NCI-H1694 treated with DMSO at 0.1 percent for 48 hours (cell line): ENCODE results near the gene MORC2.

Experiments
- DNase-seq: peaks from one replicate; lab custom pipeline; 2025; lab: John Stamatoyannopoulos, UW

MORC2 gene

DNA sequence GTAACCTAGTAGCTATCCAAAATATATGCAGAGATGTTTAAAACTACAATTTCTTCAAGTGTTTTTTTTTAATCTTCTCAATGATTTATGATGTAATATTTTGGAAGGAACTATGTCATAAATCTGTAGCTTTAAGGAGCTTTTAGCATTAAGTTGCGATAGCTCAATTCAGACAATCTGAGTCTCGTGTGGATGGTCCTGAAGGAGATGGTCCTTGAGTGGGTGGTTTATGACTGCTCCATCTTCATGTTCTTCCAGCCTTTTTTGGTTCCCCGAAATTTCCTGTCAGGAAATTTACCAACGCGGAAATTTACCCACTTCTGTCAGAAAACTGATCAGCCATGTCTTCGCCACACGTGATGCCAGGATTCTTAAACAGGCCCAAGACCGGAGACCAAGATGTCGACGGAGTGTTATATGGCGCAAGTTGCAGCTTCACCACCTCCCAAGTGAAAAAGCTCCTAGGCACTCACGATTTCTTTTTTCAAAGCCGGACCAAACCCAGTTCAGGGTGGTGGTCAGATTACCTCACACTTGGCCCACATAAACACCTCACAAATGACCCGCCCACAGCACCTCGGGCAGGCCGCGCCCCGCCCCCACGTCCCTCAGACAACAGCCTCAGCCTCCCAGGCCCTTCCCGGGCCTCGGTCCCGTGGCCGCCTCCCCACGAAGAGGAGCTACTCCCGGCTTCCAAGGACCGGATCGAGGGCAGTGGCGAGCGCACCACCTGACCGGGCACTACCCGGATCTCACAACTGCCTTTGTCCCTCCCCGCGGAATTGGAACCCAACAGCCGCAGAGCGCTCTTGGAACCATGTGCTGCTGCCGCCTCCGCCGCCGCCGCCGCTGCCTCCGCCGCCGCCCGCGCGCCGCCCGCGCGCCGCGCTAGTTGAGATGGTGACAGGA is at the start of gene MORC2:
TSS of gene MORC2 (minus strand) at position 760 of the 909 bp plus-strand sequence. CDS start 885 bp downstream, outside the sequence.
- DNase-seq: no peak

DNA sequence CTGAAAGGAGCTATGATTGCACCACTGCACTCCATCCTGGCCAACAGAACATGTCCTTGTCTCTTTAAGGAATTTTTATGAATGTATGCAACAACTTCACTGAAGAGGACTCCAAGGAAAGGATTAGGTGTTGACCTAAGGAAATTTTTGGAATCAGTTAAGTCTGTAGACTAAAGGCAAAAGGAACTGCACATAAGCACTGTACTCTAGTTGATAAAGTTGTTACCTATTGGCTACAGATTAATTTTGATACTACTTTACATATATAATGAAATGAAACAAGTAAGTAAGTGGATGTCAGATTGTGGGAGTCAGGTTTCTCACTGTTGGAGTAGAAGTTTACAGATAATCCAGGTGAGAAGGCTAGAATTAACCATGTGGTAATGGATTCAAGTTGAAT is 37.0 kb upstream of the MORC2 start:
- DNase-seq: no peak

DNA sequence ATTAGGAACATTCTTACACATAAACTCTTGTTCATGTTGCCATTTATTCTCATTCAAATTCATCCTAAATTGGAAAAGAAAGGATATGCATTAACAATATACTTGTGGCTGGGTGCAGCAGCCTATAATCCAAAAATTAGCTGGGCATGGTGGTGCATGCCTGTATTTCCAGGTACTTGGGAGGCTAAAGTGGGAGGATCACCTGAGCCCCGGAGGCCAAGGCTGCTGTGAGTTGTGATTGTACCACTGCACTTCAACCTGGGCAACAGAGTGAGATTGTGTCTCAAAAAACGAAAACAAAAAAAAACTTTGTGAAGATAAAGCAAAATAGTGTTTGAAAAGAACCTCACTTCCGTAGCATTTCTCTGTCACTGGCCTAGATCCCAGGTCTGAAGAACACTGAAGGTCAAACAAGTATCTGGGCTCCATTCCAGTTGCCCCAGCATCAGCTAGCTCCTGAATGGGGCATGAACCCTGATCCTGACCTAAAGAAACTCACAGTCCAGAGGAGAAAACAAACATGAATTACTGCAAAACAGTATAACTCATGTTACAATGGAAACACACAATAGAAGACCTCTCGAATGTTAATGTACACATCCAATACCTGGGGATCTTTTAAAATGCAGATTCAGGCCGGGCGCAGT is 32.7 kb upstream of the MORC2 start:
- DNase-seq: no peak

DNA sequence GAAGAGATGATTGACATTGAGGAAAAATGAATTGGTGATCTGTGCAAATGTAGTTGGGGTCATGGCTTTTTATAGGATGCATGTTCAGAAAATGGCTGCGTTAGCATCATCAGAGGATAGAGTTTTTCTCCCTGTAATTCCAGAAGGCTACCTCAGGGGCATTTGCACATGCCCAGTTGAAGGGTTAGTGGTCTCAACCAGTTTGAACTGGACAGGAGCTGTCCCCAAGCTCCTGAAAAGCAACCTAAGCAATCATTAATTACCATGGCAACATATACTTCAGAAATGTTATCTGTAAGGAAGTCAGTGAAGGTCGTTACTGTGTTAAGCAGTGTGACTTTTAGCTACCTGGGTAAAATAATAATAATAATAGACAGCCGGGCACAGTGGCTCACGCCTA is 29.8 kb upstream of the MORC2 start:
- DNase-seq: no peak

DNA sequence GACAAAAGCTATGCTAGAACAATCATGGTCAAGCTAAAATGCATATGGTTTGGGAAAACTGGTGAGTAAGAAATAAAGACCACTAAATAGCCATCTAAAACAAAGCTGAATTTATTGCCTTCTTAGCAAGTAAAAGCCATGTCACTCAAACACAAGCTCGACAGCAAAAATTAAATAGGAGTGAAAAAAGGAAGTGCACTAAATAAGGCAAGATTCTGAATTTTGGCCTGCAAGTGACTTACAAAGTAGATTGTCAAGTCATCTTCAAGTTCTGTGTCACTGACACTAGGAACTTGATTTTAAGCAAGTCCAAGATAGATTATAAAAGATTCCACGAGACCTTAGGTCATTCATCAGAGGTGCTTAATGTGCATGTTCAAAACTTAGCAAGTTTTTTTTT is 27.9 kb upstream of the MORC2 start:
- DNase-seq: no peak

DNA sequence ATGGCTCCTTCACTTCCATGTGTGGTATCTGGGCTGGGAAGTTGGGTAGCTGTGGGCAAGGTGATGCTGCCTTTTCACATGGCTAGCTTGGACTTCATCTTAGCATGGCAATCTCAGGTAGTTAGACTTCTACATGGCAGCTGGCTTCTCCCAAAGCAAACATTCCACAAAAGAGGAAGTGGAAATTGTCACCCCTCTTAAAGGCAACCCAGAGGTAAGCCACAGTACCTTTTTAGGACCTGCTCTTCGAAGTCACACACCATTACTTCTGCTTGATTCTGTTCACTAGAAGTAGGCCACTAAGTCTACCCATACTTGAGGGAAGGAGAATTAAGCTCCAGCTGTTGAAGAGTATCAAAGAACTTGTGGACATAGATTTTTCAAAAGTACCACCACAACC is 26.4 kb upstream of the MORC2 start:
- DNase-seq: no peak

DNA sequence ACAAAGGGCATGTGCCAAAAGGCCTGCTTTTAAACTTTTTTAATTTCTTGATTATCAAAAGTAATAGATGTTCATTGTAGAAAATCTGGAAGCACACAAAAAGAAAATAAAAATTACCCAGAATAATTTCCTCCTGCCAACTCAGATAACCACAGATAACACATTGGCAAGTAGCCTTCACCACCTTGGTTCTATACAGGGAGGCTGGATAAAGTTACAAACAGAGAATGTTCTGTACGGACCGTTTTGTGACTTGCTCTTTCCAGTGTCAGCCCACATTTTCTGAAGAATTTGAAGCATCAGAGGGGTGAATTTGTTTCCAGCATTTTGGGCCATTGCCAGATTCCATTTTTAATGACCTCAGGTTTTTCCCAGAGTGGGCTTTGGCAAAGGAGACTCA is 24.0 kb upstream of the MORC2 start:
- no peak for DNase-seq

DNA sequence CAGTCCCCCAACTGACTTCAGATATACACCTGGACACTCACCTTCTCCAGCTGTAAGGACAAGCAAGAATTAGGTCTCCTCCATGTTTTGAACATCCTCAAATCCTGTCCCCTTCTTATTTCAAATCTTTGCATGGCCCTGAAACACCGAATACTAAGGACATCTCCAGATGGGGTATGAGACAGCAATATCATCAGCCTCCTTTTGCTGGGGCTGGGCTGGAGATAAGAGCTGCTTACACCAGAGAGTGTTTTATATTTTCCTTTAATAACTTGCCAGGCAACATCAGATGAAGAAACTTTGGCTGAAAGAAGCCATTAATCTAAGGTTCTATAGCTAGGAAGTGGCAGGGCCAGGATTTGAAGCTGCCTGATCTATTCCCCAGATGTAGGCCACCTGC is 22.1 kb upstream of the MORC2 start:
- DNase-seq: no peak

DNA sequence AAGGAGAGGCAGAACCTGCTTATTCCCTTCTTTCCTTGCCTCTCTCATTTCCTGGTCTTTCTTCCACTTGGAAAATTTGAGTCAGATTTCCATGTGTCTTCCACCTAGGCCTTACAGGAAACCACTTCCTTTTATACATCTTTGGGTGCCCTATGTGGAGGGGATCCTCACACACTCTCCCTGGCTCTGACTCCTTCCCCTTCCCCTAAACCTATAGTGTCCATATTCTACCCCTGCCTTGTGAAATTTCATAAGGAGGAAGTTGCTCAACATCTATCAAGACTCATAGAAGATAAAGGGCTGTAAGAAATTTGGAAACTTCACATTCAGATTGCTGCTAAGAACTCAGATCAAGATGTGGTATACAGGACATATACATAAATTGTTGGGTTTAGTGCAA is 20.9 kb upstream of the MORC2 start:
- DNase-seq: no peak

DNA sequence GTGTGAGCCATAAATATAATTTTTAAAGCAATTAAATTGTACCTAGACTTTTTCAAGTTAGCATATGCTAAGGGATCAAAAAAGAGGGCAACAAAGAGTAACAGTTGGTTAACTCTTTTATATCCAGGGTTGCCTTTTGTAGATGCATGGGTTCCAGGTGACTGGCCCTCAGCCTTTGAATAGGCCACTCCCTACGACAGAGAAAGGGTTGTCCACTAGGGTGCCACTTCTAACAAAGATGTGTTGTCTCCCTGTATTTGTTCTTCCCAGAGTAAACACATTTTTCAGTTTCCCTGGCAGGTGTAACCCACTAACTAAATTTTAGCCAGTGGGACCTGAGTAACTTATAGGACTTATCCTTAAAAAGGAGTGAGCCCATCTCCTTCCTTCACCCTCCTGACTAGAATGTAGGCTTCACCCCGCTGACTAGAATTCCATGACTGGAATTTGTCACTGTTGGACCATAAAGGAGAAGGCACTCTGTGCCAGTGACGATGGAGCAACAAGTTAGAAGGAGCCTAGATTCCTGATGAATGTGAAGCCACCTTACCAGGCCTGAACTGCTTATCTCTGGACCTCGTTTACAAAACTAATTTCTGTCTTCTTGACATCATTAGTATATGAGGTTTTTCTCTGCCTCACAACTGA is 17.1 kb upstream of the MORC2 start:
- DNase-seq: no peak

DNA sequence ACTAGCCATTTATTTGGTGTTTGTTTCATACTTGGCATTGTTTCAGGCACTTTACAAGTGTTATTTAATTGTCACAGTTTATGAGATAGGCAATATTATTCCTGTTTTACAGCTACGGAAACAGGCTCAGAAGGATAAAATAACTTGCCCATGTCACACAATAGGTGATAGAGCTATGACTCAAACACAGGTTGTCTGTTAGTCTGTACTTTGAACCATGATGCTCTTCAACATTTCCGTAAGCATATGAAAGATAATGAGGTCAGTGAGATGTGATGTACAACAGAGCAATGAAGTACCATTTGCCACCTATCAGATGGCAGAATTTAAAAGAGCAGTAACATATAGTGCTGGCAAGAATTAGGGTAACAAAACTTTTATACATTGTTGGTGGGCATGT is 15.7 kb upstream of the MORC2 start:
- no peak for DNase-seq

DNA sequence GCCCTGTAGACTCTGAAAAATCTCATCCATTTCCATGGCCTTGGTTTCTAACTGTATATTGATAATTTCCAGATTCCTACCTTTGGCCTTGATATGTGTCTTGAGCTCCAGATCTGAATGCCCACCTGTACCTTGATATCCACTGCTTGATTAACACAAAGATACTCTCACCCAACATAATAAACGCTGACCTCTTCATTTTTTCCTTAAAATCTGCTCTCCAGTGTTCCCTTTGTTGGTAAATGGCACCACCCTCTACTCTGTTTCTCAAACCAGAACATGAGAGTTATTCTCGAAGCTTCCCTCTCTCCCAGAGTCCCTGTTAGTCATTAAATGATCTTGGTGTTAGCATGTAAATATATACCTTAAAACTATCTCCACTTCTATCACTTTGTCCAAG is 13.9 kb upstream of the MORC2 start:
- DNase-seq: no peak

DNA sequence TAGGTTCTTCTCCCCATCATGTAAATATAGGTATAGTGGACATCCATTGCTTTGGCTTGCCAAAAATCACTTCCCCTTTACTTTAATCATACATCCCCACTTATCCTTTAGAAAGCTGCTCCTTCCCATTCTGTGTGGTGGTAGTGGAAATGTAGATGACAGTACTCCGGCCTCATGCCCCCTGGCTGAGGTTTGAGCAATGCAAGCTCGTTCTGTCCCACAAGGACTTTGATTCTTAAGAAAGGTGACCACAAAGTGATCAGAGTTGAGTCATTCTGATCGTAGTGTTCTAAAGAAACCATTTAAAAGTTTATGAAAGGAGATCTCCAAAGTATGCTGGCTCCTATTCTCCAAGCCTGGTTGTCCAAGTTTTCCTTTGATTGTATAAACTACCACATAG is 11.4 kb upstream of the MORC2 start:
- DNase-seq: no peak

DNA sequence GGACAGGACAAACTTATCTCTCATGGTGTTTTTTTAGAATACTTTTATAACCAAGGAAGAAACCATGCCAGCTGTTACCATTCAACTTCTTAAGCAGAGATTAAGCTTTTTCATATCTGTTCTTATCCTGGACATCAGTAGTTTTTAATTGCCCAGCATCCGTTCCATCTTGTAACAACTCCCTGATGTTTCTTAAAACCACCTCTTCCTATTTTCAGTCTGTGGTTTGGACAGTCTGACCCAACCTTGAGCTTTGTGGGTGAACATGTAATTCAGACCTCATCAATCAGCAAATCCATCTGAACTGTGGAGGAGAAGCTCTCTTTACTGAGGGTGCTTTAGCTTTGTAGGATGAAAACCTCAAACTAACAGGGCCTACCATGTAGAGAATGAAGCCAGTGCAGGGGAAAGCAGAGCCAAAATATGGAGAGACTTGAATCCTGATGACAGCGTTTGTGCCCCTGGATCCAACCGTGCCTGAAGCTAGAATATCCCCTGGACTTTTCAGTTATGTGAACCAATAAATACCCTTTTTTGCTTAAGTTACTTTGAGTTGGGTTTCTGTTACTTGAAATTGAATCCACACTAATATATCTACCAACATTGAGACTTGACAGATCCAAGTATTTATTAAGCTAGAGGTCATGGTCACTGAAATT is 9.9 kb upstream of the MORC2 start:
- no peak for DNase-seq

DNA sequence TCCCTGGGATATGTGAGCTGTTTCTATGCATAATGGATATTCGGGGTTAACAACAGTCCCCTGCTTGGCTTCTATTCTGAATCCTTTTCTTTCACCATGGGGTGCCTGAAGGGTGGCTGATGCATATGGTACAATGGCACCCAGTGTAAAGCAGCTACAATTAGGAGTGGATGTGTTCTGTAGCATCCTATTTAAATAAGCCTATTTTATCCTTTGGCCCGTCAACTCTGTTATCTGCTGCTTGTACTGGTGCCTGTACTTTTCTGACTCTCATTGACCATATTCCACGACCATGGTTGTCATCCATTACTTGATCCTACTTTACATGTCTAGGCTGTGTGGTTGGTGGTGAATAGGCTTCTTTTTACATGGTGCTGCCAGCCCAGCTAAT is 1.8 kb upstream of the MORC2 start:
- no peak for DNase-seq

DNA sequence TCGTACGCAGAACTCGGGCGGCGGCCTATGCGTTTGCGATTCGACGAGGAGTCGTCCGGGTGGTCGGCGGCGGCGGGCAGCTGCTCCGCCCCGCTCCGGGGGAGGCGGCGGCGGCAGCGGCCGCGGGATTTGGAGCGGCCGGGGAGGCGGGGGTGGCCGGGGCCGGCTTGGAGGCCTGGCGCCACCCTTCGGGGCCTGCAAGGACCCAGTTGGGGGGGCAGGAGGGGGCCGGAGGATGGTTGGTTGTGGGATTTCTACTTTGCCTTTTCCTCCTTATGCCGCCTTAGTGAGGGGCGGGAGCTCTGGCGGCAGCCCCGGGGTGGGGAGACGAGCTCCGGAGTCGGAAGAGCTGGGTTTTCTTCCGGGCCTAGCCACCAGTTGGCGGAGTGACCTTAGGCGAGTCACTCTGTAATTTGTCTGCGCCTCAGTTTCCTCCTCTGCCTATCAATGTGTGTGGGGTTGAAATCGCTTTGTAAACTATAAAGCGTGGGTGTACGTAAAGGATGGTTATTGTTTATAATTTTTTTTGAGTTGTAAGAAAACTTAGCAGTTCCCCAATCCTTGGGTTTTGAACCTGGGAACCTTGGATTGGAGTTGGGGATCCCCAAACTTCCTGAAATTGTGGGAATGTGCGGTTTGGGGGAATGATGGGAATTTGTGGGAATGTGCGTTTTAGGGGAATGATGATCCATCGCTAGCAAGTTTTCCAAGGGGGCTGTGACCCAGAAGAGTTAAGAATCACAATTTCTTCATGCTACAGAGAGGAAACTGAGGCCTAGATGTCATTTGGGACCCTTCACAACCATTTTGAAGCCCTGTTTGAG is 1.2 kb upstream of the MORC2 start:
- DNase-seq: peak; percentile 6

DNA sequence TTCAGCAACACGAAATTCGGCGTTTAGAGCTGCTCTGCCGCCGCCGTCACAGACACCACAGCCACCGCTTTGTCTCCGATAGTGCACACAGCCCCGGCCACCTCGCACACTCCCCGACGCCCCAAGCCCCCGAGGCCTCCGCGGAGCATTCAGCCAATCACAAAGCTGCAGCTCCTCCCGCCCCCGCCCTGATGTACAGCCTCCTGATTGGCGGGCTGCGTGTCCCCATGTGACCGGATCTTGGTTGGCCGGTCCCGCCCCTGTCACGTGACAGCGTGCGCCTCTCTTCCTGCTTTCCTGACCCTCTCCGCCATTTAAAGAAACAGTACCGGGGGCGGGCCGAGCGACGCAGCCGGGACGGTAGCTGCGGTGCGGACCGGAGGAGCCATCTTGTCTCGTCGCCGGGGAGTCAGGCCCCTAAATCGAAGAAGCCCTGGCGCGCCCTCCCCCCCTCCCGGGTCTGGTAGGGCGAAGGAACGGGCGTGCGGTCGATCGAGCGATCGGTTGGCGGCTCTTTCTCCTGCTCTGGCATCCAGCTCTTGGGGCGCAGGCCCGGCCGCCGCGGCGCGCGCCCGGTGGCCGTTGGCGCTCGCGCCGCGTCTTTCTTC is 454 bp upstream of the MORC2 start, which contains the start of gene TUG1:
TSS of gene TUG1 (plus strand) at position 342 of the 608 bp plus-strand sequence.
- peak; percentile 93 for DNase-seq

DNA sequence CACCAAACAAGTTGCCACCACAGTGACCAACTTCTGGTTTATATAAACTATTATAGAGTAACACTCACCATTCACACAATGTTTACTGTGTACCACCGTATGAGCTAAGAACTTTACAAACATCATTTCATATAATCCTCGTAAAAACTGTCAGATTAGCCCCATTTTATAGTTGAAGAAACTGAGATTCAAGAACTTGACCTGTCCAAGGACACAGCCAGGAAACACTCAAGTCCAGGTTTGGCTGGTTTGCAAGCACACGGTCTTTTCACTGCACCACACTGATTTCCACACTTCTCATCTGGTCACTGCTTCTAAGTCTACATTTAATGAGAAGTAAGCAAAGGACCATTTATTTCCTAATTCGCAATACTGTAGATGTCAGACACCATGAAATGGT is 3.7 kb downstream of the MORC2 start:
- DNase-seq: no peak

DNA sequence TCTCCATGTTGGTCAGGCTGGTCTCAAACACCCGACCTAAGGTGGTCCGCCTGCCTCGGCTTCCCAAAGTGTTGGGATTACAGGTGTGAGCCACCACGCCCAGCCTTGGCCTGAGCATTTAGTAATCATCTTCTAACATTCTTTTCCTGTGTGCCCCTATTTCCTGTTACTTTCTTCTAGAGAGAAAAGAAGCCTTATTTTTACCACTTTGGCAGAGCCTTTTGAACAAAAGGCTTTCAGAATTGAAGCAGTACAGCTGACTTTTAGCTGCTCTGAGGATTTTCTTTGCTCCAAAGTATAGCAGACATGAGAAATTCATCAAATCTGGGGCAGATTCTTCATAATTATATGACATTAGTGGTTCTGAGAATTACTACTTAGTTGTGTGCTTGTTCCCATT is 13.4 kb downstream of the MORC2 start:
- DNase-seq: no peak

DNA sequence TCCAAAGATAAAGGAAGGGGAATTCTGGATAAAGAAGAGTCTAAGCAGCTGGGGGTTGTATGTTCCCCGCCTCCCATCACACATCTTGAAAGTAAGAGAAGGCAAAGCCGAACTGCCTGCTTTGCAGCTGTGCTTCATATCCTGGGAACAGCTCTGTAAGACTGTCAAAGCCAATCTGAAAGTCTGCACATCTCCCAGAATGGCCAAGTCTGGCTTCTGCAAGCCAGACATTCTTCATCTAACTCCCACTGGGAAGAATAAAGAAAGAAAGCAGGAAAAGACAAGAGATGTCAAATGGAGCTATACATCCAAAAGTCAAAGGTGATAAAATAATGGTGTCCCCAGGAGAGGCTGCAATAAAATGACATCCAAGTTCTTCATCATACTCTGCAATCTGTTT is 15.4 kb downstream of the MORC2 start:
- no peak for DNase-seq
